ENCODE measurements around the gene DIAPH3. TPM values are rescaled to one million over a fixed set of nuclear protein-coding genes. Genes with fewer than 3 reads are reported as not detected.

Gene DIAPH3
- polyA plus RNA-seq, 3 donors = 0.04 to 0.09 TPM; not detected in 1

DNA sequence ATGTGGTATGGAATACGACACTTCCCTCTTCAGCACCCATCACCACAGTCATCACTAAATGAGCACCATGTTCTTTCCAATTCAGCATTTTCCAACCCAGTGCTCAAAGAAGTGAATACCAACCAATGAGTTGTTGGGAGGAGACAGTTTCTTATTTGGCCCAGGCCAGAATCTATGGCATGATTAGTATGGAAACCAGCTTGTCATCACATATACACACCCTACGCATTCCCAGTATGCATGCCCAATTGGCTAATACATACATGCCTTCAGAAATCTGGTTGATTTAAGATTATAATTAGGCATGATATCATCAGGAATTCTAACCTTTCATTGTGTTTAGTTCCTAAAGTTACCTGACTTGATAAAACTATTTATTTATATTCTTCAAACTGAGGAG is 430.0 kb downstream of the DIAPH3 start:
- H3K27me3 Mint-ChIP-seq (ENCODE audit: low read depth in 3 of 3) = no peaks in the 10 kb centered on the region
- Histone ChIP-seq H4K20me1 (ENCODE audit: insufficient read depth, low read length) (no peaks in the 10 kb centered on the region), H3K4me1 (ENCODE audit: control insufficient read depth in 1 of 2, insufficient read depth in 2 of 2, low read length in 2 of 2) (no peaks in the 10 kb centered on the region), H3K9ac (ENCODE audit: insufficient read depth, low read length, poor library complexity, severe bottlenecking) (no peak overlapping the region), H3K4me3 (replicated peaks in 1 of 3; ENCODE audit: low read depth in 2 of 3, low read length in 3 of 3) (no peak overlapping the region), H2AFZ (ENCODE audit: insufficient read depth, low read depth, low read length, poor library complexity, severe bottlenecking) (no peak overlapping the region), H3K9me3 (replicated peaks in 1 of 2; ENCODE audit: control insufficient read depth in 1 of 2, insufficient read depth in 1 of 2, low read length in 2 of 2) (no peaks in the 10 kb centered on the region), H3K4me2 (replicated peaks; ENCODE audit: extremely low read depth, low read length, poor library complexity, severe bottlenecking) (no peak overlapping the region), H3K79me2 (ENCODE audit: insufficient read depth, low read length) (no peaks in the 10 kb centered on the region), H3K27ac (ENCODE audit: low read depth in 1 of 2, low read length in 2 of 2) (no peak overlapping the region), H3K36me3 (replicated peaks in 1 of 2; ENCODE audit: control insufficient read depth in 1 of 2, insufficient read depth in 2 of 2, low read length in 2 of 2) (no peaks in the 10 kb centered on the region), H3K27me3 (ENCODE audit: control insufficient read depth in 2 of 2, insufficient read depth in 2 of 2, low read length in 2 of 2) (no peaks in the 10 kb centered on the region)
- no CpG with 5 or more reads among the region's 2 CpGs for WGBS (ENCODE audit: insufficient coverage)
- no peaks in the 10 kb centered on the region for H3K4me1 Mint-ChIP-seq
- no peak for DNase-seq
- no peak overlapping the region for H3K27ac Mint-ChIP-seq
- H3K4me3 Mint-ChIP-seq = no peak overlapping the region
- intact Hi-C loops (cut with micrococcal nuclease) = no loop called here
- no peaks in the 10 kb centered on the region for H3K9me3 Mint-ChIP-seq
- TF ChIP-seq CTCF (IDR thresholded peaks at IDR 0.05) = no peak
- H3K36me3 Mint-ChIP-seq = no peaks in the 10 kb centered on the region

DNA sequence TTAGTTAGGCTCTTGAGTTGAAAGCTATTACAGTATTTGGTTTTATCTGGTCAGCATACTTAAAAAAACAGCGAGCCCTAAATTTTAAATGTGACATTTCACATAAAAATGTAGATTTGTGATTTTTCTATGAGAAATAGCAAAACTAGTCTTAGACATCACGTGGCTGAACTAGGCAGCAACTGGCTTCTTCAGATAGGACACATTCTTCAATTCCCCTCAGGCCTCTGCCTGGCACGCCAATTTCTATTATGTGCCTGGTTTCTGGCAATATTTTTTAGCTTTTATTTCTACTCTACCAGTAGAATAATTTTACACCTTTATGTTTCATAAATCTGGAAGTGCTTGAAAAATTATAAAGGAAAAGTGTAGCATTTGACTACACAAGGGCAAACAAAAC is 433.7 kb downstream of the DIAPH3 start:
- Histone ChIP-seq H2AFZ (ENCODE audit: insufficient read depth, low read depth, low read length, poor library complexity, severe bottlenecking) (no peak overlapping the region), H4K20me1 (ENCODE audit: insufficient read depth, low read length) (no peaks in the 10 kb centered on the region), H3K4me2 (replicated peaks; ENCODE audit: extremely low read depth, low read length, poor library complexity, severe bottlenecking) (no peak overlapping the region), H3K27me3 (ENCODE audit: control insufficient read depth in 2 of 2, insufficient read depth in 2 of 2, low read length in 2 of 2) (no peaks in the 10 kb centered on the region), H3K4me1 (ENCODE audit: control insufficient read depth in 1 of 2, insufficient read depth in 2 of 2, low read length in 2 of 2) (no peaks in the 10 kb centered on the region), H3K36me3 (replicated peaks in 1 of 2; ENCODE audit: control insufficient read depth in 1 of 2, insufficient read depth in 2 of 2, low read length in 2 of 2) (no peaks in the 10 kb centered on the region), H3K9ac (ENCODE audit: insufficient read depth, low read length, poor library complexity, severe bottlenecking) (no peak overlapping the region), H3K27ac (ENCODE audit: low read depth in 1 of 2, low read length in 2 of 2) (no peak overlapping the region), H3K4me3 (replicated peaks in 1 of 3; ENCODE audit: low read depth in 2 of 3, low read length in 3 of 3) (no peak overlapping the region), H3K79me2 (ENCODE audit: insufficient read depth, low read length) (no peaks in the 10 kb centered on the region), H3K9me3 (replicated peaks in 1 of 2; ENCODE audit: control insufficient read depth in 1 of 2, insufficient read depth in 1 of 2, low read length in 2 of 2) (no peaks in the 10 kb centered on the region)
- no peaks in the 10 kb centered on the region for H3K4me1 Mint-ChIP-seq
- no peak for DNase-seq
- H3K9me3 Mint-ChIP-seq = no peaks in the 10 kb centered on the region
- TF ChIP-seq CTCF (IDR thresholded peaks at IDR 0.05) = no peak
- intact Hi-C loops (cut with micrococcal nuclease) = no loop called here
- no peak overlapping the region for H3K4me3 Mint-ChIP-seq
- H3K27me3 Mint-ChIP-seq (ENCODE audit: low read depth in 3 of 3) = no peaks in the 10 kb centered on the region
- 100% methylated on average over 1 of the region's 3 CpGs for WGBS (ENCODE audit: insufficient coverage)
- no peak overlapping the region for H3K27ac Mint-ChIP-seq
- H3K36me3 Mint-ChIP-seq = no peaks in the 10 kb centered on the region

Measured in CD14-positive monocyte (primary cell).